Measurements from ENCODE around the gene IRAK3. TPM values are rescaled to one million over a fixed set of nuclear protein-coding genes. Genes with fewer than 3 reads are reported as not detected.
"Not testable (repeated sequence)": the region's sequence is repeated elsewhere in the genome, so short reads cannot be mapped to it uniquely, and the experiment has no call there.

Gene IRAK3
- polyA plus RNA-seq, 3 donors, result 3.2 to 4.7 (median 3.6) TPM

DNA sequence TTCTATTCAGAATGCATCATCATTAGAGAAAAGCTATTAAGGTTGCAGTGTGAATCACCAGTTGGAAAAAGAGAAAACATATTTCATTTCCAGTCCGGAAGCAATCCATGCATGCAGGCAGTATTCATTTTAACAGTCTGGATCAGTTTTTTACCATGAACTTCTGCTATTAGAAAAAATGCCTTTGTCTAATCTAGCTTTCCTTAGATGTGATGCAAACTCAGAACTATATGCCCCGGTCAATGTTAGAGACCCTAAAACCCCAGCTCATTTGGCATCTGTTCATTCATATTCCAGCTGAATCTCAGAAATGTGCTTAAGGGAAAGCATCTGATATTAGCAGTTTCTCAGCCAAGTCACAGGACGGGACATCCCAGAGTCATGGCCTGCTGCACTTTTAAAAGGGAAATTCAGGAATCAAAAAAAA lies 8.5 kb downstream of the IRAK3 start:
- no peak for DNase-seq (ENCODE audit: extremely low read depth in 1 of 11, low read depth in 9 of 11, low spot score in 4 of 11)

DNA sequence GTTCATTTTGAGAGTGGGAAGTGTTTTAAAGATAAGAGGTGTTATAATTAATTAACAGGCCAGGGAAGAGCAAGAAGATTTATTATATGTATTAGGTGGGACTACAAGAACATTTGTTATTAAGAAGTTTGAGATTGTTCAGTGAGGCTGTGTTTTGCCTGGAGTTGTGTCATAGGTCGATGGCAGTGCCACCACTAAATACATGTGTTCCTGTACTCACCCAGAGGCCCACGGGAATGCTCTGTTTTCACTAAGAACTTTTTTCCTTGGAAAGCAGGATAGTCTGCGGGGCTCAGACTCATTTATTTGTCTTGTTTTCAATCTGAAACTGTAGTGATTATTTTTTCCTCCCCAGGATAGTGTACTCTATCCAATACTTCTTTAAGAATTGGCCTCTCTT lies 10.1 kb downstream of the IRAK3 start:
- DNase-seq (ENCODE audit: extremely low read depth in 1 of 11, low read depth in 9 of 11, low spot score in 4 of 11), result no peak

DNA sequence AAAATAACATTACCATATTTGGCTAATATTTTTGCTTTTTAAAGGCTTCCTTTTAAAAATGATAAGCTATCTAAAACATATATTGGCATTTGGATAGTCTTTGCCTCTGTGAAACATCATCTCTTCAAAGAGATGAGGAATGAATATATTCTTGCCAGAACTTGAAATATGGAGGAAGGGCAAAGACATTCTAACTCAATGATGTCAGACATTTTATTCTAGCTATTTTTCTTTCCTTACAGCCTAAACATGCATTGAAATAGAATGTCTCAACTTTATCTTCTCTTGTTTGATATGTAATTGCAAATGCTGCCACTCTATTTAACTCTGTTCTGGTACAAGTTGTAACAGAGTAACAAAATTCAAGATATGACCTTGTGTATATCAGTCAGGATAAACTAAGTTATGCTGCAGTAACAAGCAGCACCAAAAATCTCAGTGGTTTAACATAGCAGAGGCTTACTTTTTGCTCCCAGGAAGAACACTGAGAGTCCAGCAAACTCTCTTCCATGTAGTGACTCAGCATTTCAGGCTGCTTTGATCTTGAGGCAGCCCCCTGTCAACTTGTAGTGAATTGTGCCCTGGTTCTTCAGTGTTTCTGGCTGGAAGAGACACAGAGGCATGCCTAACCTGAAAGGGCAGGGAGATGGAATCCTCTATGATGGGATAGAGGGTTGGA lies 11.0 kb downstream of the IRAK3 start:
- no peak for DNase-seq (ENCODE audit: extremely low read depth in 1 of 11, low read depth in 9 of 11, low spot score in 4 of 11)

DNA sequence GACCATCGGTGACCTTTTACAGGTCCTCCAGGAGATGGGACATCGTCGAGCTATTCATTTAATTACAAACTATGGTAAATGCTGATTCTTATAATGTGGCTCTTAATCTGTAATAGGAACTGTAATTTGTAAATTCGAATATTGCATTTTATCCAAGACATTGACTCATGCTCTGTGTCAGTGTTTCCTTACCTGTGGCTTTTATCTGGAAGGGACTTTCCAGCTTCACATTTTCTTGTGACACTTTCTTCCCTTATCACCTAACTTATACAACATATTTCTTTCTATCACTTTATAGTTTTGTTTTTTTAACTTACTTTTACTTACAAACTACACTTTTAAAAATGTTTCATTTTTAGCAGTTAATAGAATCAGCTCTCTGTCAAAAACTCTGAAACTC lies 14.8 kb downstream of the IRAK3 start:
- DNase-seq (ENCODE audit: extremely low read depth in 1 of 11, low read depth in 9 of 11, low spot score in 4 of 11), result no peak

DNA sequence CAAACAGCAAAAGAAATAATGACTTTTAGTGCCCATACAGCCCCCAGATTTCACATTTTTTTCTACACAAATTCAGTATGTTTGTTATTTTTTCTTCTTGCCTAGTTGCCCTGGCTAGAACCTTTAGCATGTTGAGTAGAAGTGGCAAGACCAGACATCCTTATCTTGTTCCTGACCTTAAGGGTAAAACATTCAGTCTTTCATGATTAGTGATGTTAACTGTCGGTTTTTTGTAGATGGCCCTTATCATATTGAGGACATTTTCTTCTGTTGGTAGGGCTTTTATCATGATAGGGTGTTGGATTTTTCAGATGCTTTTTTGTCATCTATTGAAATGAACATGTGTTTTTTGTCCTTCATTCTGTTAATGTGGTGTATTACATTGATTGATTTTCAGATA lies 17.1 kb downstream of the IRAK3 start:
- no peak for DNase-seq (ENCODE audit: extremely low read depth in 1 of 11, low read depth in 9 of 11, low spot score in 4 of 11)

DNA sequence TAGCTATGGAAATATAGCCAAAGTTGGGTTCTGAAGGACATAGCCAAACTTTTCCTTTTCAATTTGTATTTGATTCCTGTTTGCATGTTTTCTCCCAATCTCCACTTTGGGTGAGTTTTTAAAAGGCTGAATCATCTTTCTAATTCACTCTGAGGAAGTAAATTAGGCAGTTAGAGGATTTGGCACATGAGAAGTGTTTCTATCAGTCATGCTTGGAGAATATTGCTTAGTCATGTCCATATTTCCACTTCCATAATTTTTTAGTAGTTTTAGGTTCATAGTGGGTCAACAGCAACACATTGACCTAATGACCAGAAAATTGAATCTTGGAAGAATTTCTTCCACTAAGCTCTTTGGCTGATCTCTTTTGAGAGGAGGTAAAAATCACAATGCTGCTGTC lies 21.8 kb downstream of the IRAK3 start:
- no peak for DNase-seq (ENCODE audit: extremely low read depth in 1 of 11, low read depth in 9 of 11, low spot score in 4 of 11)

DNA sequence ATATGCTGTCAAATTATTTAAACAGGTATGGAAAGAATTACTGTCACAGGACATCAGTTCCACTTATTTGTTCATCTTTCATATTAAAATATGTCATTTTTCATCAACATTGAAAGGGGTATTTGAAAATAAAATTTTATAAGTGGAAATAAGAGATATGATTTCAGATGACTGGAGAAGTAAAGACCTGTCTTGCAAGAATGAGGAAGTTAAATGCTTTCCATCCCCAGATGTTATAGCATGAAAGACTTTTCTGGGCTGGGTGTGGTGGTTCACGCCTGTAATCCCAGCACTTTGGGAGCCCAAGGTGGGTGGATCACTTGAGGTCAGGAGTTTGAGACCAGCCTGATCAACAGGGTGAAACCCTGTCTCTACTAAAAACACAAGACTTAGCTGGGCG lies 22.6 kb downstream of the IRAK3 start:
- DNase-seq (ENCODE audit: extremely low read depth in 1 of 11, low read depth in 9 of 11, low spot score in 4 of 11), result not testable (repeated sequence)

DNA sequence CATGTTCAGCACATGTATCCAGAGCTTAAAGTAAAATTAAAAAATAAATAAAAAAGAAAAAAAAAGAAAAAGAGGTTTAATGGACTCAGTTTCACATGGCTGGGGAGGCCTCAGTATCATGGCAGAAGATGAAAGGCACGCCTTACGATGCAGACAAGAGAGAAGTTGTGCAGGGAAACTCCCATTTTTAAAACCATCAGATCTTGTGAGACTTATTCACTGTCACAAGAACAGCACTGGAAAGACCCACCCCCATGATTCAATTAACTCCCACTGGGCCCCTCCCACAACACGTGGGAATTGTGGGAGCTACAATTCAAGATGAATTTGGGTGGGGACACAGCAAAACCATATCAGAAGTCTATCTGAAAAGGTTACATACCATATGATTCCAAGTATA lies 24.0 kb downstream of the IRAK3 start:
- DNase-seq (ENCODE audit: extremely low read depth in 1 of 11, low read depth in 9 of 11, low spot score in 4 of 11), result not testable (repeated sequence)

DNA sequence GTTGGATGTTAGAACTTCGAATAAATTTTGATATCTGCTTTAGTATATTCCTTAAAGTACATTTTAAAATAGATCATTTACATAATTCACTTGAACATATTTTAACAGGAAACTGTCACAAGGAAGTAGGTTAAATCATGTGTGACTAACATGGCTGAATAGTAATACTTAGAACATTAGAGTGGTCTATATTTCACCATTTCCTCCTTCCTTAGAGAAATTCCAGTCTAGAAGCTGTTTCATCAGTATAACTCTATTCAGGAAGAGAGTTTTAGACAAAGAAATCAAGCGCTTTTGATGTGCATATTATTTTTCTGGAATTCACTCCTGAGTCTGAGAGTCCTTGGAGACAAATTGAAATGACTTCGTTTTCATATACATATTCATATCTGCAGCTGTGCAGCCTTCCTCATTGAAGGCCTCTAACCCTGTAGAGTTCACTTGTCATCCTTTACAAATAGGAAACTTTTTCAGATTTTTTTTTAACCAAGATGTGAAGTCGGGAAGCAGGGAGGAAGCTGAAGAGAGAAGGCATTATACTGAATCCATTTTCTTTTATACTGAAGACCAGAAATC lies 28.4 kb downstream of the IRAK3 start:
- no peak for DNase-seq (ENCODE audit: extremely low read depth in 1 of 11, low read depth in 9 of 11, low spot score in 4 of 11)

DNA sequence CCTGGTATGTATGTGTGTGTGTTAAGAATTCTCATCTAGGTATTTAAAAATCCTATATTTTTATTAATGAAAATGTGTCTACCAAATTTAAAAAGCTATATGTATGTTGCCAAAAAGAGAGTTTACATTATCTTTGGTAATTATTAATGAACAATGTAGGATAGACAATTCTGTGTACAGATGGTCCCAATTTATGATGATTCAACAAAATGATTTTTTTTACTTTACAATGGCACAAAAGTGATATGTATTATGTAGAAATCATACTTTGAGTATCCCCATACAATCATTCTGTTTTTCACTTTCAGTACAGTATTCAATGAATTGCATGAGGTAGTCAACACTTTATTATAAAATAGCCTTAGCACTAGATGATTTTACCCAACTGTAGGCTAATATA lies 39.4 kb downstream of the IRAK3 start:
- no peak for DNase-seq (ENCODE audit: extremely low read depth in 1 of 11, low read depth in 9 of 11, low spot score in 4 of 11)

DNA sequence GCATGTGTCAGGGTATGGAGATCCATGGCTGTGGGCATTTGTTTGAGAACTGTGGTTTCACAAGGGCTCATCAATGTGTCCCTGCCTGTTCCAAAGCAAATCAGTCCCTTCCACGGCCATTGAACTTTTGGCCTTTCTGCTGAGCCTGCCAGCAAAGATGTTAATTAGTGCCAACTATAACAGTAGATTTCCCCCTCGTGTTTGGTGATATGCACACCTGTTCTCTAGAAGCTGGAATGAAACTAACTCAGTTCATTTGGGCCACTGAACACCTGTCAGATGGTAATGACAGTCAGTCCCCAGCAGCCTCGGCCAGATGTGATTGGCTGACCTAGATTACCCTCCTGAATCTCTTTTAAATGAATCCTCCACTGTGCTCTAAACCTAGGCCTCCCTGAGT lies 43.2 kb downstream of the IRAK3 start:
- DNase-seq (ENCODE audit: extremely low read depth in 1 of 11, low read depth in 9 of 11, low spot score in 4 of 11), result no peak

DNA sequence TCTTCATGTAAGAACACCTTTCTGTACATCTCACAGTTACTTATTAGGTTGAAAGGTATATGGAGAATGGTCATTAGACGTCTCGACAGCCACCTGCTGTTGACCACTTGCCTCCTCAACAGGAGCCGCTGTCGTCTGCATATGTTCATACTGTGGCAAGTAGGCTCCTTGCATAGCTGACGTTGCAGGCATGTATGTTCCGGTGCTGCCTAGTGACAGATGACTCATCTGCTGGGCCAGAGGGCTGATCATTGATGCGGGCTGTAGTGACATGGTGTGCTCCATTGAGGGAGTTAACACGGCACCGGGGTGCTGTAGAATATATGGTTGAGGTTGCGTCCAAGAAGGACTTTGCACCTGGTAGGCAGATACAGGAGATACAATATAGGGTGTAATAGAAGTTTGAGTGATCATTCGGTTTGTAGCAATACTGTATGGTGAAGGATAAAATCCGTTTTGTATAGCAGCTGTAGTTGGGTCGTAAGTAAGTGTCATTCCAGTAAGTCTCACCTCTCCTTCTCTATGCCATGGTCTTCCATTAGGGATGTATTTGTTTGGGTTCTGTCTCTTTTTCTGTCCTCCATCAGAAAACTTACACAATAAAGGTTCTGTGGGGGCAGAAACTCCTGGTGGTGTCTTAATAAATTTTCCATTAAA lies 45.2 kb downstream of the IRAK3 start:
- not testable (repeated sequence) for DNase-seq (ENCODE audit: extremely low read depth in 1 of 11, low read depth in 9 of 11, low spot score in 4 of 11)

DNA sequence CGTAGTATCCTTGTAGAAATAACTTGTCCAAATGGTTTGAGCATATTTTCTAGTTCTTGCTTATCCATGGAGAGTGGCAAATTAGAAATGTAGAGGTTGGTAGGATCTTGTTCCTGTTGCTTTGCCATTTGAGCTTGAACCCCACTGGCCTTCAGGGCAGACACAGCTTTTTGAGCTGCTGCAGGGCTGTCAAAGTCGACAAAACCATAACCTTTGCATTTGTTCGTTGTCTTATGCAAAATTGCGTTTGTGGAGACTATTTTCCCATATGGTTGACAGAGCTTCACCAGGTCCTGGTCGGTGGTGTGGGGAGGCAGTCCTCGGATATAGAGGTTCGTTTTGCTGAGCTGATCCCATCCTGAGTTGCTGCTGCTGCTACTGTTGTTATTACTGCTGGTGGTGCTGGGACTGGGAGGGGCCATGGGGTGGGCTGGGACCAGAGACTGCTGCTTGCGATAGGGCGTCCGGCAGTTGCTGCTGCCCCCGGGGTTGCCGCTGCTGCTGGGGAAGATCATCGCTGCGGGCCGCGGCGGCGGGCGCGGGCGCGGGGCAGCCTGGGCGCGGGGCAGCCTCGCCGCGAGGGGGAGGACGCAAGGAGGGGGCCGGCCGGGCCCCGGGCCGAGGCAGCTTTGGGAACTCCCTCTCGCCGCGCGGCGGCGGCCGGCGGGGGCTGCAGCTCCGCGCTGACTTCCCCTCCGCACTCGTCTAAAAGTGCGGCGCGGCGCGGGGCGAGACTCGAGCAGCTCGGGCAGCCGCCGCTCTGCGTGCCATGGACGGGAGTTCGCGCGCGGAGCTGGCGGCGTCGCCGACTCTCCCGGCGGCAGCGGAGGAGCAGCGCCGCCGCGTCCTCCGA lies 46.0 kb downstream of the IRAK3 start:
- DNase-seq (ENCODE audit: extremely low read depth in 1 of 11, low read depth in 9 of 11, low spot score in 4 of 11), result peak in 9 of 11 donors; percentile 10 to 50 (median 22)

DNA sequence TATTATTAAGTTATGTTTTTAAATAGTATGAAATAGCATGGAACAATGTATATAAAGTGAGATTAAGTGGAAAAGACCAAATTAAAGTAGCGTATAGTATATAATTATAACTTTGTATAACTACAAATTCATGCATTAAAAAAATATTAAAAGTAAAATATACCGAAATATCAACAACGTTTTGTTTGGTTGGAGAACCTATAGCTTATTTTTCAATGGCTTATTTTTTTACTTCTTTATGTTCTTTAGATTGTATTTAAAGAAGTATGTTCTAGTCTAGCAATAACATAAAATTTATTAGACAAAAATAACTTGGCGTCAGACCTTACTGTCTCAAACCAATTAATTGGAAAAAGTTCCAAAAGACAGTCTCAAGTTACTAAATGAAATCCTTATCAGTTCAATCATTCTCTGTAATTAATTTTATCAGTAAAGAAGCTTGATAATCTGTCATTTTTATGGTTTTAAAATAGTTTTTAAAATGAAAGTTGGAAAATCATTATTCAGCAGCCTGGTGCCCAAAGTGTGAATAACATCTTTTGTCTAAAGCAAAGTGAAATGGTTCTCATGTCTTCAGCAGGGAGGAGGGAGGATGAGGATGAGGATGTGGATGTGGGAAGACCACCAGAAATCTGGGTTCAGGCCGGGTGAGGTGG lies 46.7 kb downstream of the IRAK3 start:
- DNase-seq (ENCODE audit: extremely low read depth in 1 of 11, low read depth in 9 of 11, low spot score in 4 of 11), result no peak

DNA sequence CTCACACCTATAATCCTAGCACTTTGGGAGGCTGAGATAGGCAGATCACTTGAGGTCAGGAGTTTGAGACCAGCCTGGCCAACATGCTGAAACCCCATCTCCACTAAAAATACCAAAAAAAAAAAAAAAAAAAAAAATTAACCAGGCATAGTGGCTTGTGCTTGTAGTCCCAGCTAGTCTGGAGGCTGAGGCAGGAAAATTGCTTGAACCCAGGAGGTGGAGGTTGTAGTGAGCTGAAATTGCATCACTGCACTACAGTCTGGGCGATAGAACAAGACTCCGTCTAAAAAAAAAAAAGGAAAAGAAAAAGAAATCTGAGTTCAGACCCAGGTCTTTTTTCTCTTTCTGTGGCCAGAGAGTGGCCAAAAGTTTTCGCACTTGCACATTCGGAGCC lies 47.3 kb downstream of the IRAK3 start:
- not testable (repeated sequence) for DNase-seq (ENCODE audit: extremely low read depth in 1 of 11, low read depth in 9 of 11, low spot score in 4 of 11)

DNA sequence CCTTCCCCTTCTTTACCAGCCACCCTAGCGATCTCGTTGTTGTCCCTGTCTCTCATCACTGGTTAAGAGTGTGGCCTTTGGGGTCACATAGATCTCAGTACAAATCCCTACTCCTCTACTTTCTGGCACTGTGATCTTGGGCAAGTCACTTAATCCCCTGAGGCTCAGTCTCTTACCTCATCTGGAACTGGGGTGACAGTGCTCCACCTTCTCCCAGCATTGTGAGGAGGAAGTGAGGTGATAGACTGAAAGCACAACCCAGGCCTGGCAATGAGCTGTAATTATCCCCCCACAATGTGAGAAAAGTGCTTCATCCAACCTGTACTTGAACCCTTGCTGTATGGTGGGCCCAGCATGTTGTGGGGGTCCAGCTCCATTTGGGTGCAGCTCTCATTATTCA lies 48.0 kb downstream of the IRAK3 start:
- no peak for DNase-seq (ENCODE audit: extremely low read depth in 1 of 11, low read depth in 9 of 11, low spot score in 4 of 11)

DNA sequence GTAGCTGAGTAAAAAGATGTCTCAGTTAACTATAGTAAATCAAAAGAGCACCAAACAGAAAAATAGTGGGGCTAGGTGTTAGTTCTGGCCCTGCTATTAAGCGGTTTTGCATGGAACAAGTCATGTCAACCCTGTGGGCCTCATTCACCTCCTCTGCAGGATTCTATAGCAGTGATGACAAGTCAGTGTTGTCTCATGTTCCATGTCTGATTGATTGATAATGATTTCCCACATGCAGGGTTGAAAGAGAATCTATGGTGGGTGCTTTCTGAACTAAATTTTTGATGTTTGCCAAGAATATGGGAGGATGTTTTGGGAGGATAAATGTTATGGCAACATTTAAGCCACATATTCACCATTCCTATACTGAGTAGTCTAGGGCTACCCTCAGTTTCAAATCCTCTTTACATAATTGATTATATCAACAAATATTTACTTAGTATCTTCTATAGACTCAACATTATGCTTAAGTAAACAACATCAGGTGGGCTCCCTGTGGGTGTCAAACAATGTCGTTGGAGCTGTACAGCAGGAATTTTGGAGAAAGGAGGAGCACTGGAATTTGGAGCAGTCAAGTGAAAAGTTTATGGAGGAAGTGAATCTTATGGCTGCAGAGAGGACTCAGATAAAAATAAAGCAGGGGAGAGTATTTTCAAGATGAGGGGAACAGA lies 48.6 kb downstream of the IRAK3 start:
- DNase-seq (ENCODE audit: extremely low read depth in 1 of 11, low read depth in 9 of 11, low spot score in 4 of 11), result no peak

DNA sequence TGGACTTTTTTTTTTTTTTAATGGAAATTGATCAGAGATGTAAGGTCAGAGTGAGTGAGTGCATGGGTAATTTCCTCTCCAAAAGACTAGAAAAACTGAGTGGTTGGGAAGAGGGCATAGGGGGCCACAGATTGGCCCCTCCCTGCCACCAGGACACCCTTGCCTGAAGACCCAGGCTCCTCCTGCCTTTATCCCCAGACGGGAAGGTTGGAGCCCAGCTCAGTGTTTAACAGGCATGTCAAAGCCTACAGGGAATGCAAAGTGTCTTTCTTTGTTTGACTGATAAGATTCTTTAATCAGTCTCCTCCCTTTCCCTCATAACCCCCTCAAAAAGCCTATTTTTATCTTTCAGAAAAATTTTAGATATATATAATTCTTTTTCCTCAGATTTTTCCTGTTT lies 50.3 kb downstream of the IRAK3 start:
- DNase-seq (ENCODE audit: extremely low read depth in 1 of 11, low read depth in 9 of 11, low spot score in 4 of 11), result no peak

Data from renal cortex interstitium (tissue), 11 donors.